ENCODE data around the gene ZNF436.
"Not testable (repeated sequence)": the region's sequence is repeated elsewhere in the genome, so short reads cannot be mapped to it uniquely, and the experiment has no call there.

The ZNF436 gene

DNA sequence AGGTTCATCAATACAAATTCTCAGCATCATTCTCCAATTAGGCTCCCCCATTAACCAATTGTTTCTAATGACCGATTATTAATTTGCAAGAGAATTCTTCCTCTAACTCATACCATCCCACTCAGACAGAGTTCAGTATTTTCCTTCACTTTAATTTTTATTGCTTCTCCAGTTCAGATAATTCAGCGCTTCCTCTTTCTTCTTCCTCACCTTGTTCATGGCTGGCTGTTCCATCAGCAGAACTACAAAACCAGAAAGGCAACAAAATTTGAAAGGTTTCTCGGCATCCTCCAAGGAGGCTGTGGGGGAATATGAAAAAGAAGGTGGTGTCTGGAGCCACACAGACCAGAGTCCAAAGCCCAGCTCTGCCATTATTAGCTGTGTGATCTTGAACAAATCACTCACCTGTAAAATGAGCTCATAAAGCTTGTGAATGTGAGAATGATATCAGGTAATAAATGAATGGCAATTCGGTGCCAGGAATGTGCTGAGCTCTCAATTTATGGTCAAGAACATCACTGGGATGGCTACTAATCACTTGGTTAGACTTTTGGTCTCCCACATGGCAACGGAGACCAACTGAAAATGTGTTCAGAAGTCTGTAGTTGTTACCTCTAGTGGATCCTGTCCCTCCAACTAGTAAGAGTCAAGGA, 11.7 kb upstream of the ZNF436 start:
- Mint-ChIP-seq H3K27me3 (no peaks in the 10 kb centered on the region), H3K9me3 (no peaks in the 10 kb centered on the region), H3K4me1 (peaks cover 4 to 6% of the 10 kb centered on the region in 2 donors), H3K27ac (no peak overlapping the region), H3K36me3 (no peaks in the 10 kb centered on the region), H3K4me3 (no peak overlapping the region)
- ATAC-seq (replicated peaks) (no peak), DNase-seq (no peak)

DNA sequence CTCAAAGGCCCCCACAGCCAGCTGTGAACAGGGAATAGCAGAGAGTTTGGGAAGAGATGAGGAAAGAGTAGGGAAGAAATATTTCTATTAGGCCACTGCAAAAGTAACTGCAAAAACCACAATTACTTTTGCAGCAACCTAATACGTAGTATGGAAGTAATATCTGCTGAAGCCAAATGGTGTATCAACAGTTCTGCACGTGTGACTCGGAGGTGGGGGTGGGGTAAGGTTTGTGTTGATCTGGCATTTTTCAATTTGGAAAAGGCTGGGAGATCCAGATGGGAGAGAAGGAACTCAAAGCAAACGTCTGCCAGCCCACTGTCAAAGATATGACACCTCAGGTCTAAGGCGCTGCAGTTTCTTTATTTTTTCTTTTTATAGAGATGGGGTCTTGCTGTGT, 11.1 kb upstream of the ZNF436 start:
- Mint-ChIP-seq H3K9me3 (no peaks in the 10 kb centered on the region), H3K27ac (no peak overlapping the region), H3K36me3 (no peaks in the 10 kb centered on the region), H3K4me1 (peaks cover 4 to 6% of the 10 kb centered on the region in 2 donors), H3K27me3 (no peaks in the 10 kb centered on the region), H3K4me3 (no peak overlapping the region)
- no peak for DNase-seq
- ATAC-seq (replicated peaks): no peak

- not testable (repeated sequence) for H3K36me3 Mint-ChIP-seq; H3K4me1 Mint-ChIP-seq; H3K4me3 Mint-ChIP-seq; DNase-seq; H3K27ac Mint-ChIP-seq; ATAC-seq (replicated peaks); H3K27me3 Mint-ChIP-seq; H3K9me3 Mint-ChIP-seq
Measured at GRCh38 chr1:23380236-23380635, 10.6 kb upstream of the ZNF436 start.

- Mint-ChIP-seq H3K4me3 (no peak overlapping the region), H3K27ac (no peak overlapping the region), H3K27me3 (no peaks in the 10 kb centered on the region), H3K9me3 (no peaks in the 10 kb centered on the region), H3K4me1 (peaks cover 4 to 6% of the 10 kb centered on the region in 2 donors), H3K36me3 (peaks cover 3 to 4% of the 10 kb centered on the region in 2 donors)
- no peak for DNase-seq
- ATAC-seq (replicated peaks): no peak
Measured at GRCh38 chr1:23376890-23377811, 7.5 kb upstream of the ZNF436 start.

GRCh38 chr1:23374079-23374735, 4.6 kb upstream of the ZNF436 start:
- not testable (repeated sequence) for H3K36me3 Mint-ChIP-seq; H3K4me3 Mint-ChIP-seq; H3K9me3 Mint-ChIP-seq; ATAC-seq (replicated peaks); DNase-seq; H3K27me3 Mint-ChIP-seq; H3K27ac Mint-ChIP-seq
- H3K4me1 Mint-ChIP-seq: peaks cover 13 to 21% of the 10 kb centered on the region in 2 donors

- Mint-ChIP-seq H3K36me3 (peaks cover 6 to 9% of the 10 kb centered on the region in 2 donors), H3K27me3 (no peaks in the 10 kb centered on the region), H3K4me3 (no peak overlapping the region), H3K4me1 (peaks cover 17 to 30% of the 10 kb centered on the region in 2 donors), H3K27ac (no peak overlapping the region), H3K9me3 (no peaks in the 10 kb centered on the region)
- ATAC-seq (replicated peaks) (no peak), DNase-seq (no peak)
Measured at GRCh38 chr1:23371987-23372880, 2.6 kb upstream of the ZNF436 start.

- no peak overlapping the region for H3K4me3 Mint-ChIP-seq
- H3K36me3 Mint-ChIP-seq: peaks cover 7 to 16% of the 10 kb centered on the region in 2 donors
- DNase-seq: no peak
- H3K9me3 Mint-ChIP-seq: no peaks in the 10 kb centered on the region
- H3K4me1 Mint-ChIP-seq: peaks cover 22 to 43% of the 10 kb centered on the region in 2 donors
- no peak for ATAC-seq (replicated peaks)
- H3K27ac Mint-ChIP-seq: no peak overlapping the region
- H3K27me3 Mint-ChIP-seq: no peaks in the 10 kb centered on the region
Measured at GRCh38 chr1:23370709-23371584, 1.3 kb upstream of the ZNF436 start.

GRCh38 chr1:23370330-23370708, 683 bp upstream of the ZNF436 start:
- H3K27me3 Mint-ChIP-seq: no peaks in the 10 kb centered on the region
- H3K27ac Mint-ChIP-seq: no peak overlapping the region
- DNase-seq (no peak), ATAC-seq (replicated peaks) (no peak)
- H3K4me1 Mint-ChIP-seq: peaks cover 22 to 43% of the 10 kb centered on the region in 2 donors
- H3K36me3 Mint-ChIP-seq: peaks cover 8 to 18% of the 10 kb centered on the region in 2 donors
- H3K4me3 Mint-ChIP-seq: no peak overlapping the region
- no peaks in the 10 kb centered on the region for H3K9me3 Mint-ChIP-seq

- Mint-ChIP-seq H3K27me3 (no peaks in the 10 kb centered on the region), H3K27ac (peak overlapping the region; percentile 98), H3K36me3 (peaks cover 14 to 28% of the 10 kb centered on the region in 2 donors), H3K9me3 (no peaks in the 10 kb centered on the region), H3K4me3 (peak overlapping the region; percentile 98 to 99), H3K4me1 (peaks cover 22 to 43% of the 10 kb centered on the region in 2 donors)
- DNase-seq: peak; percentile 84
- peak; percentile 75 to 81 for ATAC-seq (replicated peaks)
Measured at GRCh38 chr1:23368562-23369334, 888 bp downstream of the ZNF436 start.

- H3K4me3 Mint-ChIP-seq: peak overlapping the region; percentile 98 to 99
- peak; percentile 94 for ATAC-seq (replicated peaks)
- peak overlapping the region; percentile 98 for H3K27ac Mint-ChIP-seq
- peak; percentile 98 for DNase-seq
- no peaks in the 10 kb centered on the region for H3K27me3 Mint-ChIP-seq
- H3K9me3 Mint-ChIP-seq: peaks cover 1% of the 10 kb centered on the region in 2 donors
- peaks cover 22 to 34% of the 10 kb centered on the region in 2 donors for H3K36me3 Mint-ChIP-seq
- H3K4me1 Mint-ChIP-seq: peaks cover 22 to 43% of the 10 kb centered on the region in 2 donors
Measured at GRCh38 chr1:23367791-23368561, 1.7 kb downstream of the ZNF436 start.

GRCh38 chr1:23367451-23367790, 2.2 kb downstream of the ZNF436 start:
- H3K36me3 Mint-ChIP-seq: peaks cover 28 to 38% of the 10 kb centered on the region in 2 donors
- no peak for ATAC-seq (replicated peaks)
- peak overlapping the region; percentile 98 to 99 for H3K4me3 Mint-ChIP-seq

GRCh38 chr1:23366598-23366997, 3.0 kb downstream of the ZNF436 start:
- H3K36me3 Mint-ChIP-seq: peaks cover 32 to 38% of the 10 kb centered on the region in 2 donors

More at GRCh38 chr1:23367451-23367790, 2.2 kb downstream of the ZNF436 start:
- Mint-ChIP-seq H3K27me3 (no peaks in the 10 kb centered on the region), H3K4me1 (peaks cover 22 to 43% of the 10 kb centered on the region in 2 donors), H3K9me3 (peaks cover 5 to 7% of the 10 kb centered on the region in 2 donors), H3K27ac (peak overlapping the region; percentile 98)
- DNase-seq: no peak

More at GRCh38 chr1:23366598-23366997, 3.0 kb downstream of the ZNF436 start:
- Mint-ChIP-seq H3K4me3 (peak overlapping the region in 1 of 2 donors; percentile 6), H3K27ac (no peak overlapping the region), H3K27me3 (no peaks in the 10 kb centered on the region), H3K9me3 (peaks cover 10 to 13% of the 10 kb centered on the region in 2 donors), H3K4me1 (peaks cover 18 to 43% of the 10 kb centered on the region in 2 donors)
- ATAC-seq (replicated peaks) (no peak), DNase-seq (no peak)
